ENCODE results near the gene LTB.

The LTB gene

DNA sequence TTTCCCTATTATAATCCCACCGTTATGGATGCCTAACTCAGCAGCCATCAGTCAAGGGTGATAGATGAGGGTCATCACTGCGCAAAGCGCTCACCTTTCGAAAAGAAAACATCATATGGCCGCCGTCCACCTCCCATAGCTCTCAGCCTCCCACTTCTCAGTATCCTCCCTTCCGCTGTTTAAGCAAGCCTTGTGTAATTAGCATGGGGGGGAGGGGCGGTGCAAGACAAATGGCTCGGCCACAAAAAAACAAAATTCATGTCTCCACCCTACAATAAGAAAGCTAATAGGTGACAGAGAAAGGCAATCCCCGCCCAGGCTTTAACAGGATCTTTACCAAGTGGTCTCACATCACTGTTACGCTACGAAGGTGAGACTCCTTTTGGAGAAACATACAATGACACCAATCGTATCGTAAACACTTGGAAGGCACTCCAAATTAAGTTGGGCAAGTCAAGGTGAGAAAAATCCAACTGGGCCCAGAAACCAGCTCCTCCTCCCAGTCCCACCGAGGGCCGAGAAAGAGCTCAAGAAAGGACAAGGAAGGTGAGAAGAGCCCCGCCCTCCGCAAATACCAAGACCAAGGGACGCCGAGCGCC lies 41.1 kb downstream of the LTB start:
- H3K9me3 Mint-ChIP-seq = no peaks in the 10 kb centered on the region
- peak overlapping the region; percentile 94 for H3K27ac Mint-ChIP-seq
- H3K36me3 Mint-ChIP-seq = peaks cover 31% of the 10 kb centered on the region
- H3K27me3 Mint-ChIP-seq = no peaks in the 10 kb centered on the region
- peak in 1 of 2 donors; percentile 58 for DNase-seq (ENCODE audit: low spot score in 2 of 2)
- ATAC-seq (ENCODE audit: low read depth) = peak; percentile 37
- peak overlapping the region; percentile 94 for H3K4me3 Mint-ChIP-seq
- peaks cover 30% of the 10 kb centered on the region for H3K4me1 Mint-ChIP-seq

DNA sequence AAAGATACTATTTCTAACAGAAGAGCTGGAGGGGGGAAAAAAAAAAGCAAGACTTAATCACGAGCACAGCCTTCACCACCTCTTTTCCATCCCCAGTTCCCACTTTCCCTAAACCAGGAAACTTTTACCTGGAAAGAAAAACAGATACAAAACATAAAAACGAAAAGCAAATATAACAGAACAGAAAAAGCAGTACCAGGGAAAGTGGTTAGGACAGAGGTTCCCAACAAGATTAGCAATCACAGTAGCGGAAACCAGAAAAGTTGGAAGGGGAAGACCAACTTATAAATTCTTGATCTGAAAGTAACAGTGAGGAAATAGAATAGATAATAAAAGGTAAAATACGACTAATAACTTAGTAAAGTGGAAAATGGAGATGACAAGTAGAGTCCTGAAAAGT lies 41.6 kb downstream of the LTB start:
- DNase-seq (ENCODE audit: low spot score in 2 of 2) (no peak), ATAC-seq (ENCODE audit: low read depth) (no peak)
- no peaks in the 10 kb centered on the region for H3K9me3 Mint-ChIP-seq
- peaks cover 36% of the 10 kb centered on the region for H3K36me3 Mint-ChIP-seq
- peak overlapping the region; percentile 94 for H3K27ac Mint-ChIP-seq
- H3K4me1 Mint-ChIP-seq = peaks cover 33% of the 10 kb centered on the region
- H3K4me3 Mint-ChIP-seq = peak overlapping the region; percentile 94
- no peaks in the 10 kb centered on the region for H3K27me3 Mint-ChIP-seq

DNA sequence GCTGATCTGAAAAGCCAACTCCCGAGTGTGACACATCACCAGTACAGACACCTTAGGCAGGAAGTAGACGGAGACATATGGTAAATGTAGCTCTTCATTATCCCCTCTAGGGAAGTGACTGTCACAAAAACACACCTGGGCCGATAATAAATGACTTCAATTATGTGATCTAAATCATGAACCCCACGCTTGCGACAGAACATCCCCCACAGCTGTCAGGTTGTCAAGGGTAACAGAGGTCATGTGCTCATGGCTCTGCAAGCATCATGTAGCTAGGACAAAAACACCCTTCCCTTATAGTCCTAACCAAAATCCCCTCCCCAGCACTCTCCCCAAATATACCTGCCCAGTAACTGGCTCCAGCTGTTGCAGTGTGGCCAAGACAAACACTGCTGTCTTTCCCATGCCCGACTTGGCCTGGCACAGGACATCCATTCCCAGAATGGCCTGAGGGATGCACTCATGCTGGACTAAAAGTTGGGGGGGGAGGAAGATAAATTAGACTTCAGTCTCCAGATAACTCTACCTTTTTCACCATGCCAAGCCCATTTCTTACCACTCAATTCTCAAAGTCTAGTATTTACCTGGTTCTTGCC lies 43.3 kb downstream of the LTB start:
- Mint-ChIP-seq H3K36me3 (peaks cover 47% of the 10 kb centered on the region), H3K4me3 (peak overlapping the region; percentile 2), H3K27ac (peak overlapping the region; percentile 94), H3K4me1 (peaks cover 33% of the 10 kb centered on the region), H3K27me3 (no peaks in the 10 kb centered on the region), H3K9me3 (no peaks in the 10 kb centered on the region)
- no peak for DNase-seq (ENCODE audit: low spot score in 2 of 2)
- no peak for ATAC-seq (ENCODE audit: low read depth)

DNA sequence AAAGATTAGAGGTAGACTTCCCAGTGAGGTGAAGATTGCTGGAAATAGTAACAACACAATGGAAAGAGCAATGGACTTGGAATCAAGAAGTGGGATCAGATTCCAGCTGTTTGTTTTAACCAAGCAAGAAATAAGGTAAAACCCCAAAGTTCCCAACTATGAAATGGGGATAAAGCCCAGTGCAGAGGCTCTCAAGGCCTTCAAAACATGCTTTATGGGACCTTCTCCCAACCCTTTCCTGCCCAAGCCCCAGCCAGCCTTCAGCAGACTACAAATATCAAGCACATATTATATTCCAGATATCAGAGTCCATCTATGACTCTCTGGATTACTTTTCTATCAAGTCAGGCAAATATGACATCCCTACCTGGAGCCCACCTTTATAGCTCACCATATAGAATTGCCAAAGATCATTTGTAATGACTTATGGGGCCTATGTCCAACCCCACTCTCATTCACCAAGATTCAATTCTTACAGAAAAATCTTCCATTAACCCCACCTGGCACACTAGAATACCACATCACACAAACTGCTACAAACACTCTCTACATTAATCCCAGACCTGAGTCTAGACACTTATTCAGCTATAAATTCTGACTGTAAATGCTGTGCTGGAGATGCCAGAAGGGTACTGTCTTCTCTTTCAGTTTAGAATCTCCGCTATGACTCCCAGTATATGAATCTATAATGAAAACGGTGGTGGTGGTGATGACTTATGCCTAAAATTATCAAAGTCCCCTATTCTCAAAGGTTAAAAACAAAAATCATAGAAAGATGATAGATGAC lies 46.5 kb downstream of the LTB start:
- no peaks in the 10 kb centered on the region for H3K27me3 Mint-ChIP-seq
- no peak overlapping the region for H3K27ac Mint-ChIP-seq
- no peak overlapping the region for H3K4me3 Mint-ChIP-seq
- no peaks in the 10 kb centered on the region for H3K9me3 Mint-ChIP-seq
- H3K4me1 Mint-ChIP-seq = peaks cover 36% of the 10 kb centered on the region
- H3K36me3 Mint-ChIP-seq = peaks cover 58% of the 10 kb centered on the region
- no peak for ATAC-seq (ENCODE audit: low read depth)
- DNase-seq (ENCODE audit: low spot score in 2 of 2) = no peak

DNA sequence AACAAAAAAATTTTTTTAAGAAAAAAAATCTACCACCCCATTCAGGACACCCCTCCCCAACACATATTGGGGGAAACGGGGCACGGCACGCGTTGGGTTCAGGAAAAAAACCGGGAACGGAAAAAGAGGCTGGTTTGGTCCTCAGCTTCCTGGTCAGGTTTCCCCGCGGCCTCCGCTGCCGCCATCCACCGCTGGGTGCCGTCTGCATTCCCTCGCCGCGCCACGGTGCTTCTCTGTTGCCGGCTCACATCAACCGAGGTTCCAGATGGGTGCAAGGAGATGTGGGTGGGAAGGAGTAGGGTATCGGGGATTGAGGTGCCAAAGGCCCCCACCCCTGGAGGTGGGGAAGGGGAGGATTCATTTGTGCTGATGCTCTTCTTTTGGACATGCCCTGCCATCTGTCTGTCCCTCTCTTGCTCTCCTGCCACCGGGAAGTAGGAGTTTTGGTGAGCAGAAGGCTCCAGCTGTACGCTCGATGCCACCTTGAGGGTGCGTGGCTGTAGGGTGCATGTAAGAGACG lies 47.6 kb downstream of the LTB start:
- ATAC-seq (ENCODE audit: low read depth) = no peak
- Mint-ChIP-seq H3K27ac (no peak overlapping the region), H3K27me3 (no peaks in the 10 kb centered on the region), H3K36me3 (peaks cover 58% of the 10 kb centered on the region), H3K9me3 (no peaks in the 10 kb centered on the region), H3K4me3 (no peak overlapping the region), H3K4me1 (peaks cover 31% of the 10 kb centered on the region)
- no peak for DNase-seq (ENCODE audit: low spot score in 2 of 2)

DNA sequence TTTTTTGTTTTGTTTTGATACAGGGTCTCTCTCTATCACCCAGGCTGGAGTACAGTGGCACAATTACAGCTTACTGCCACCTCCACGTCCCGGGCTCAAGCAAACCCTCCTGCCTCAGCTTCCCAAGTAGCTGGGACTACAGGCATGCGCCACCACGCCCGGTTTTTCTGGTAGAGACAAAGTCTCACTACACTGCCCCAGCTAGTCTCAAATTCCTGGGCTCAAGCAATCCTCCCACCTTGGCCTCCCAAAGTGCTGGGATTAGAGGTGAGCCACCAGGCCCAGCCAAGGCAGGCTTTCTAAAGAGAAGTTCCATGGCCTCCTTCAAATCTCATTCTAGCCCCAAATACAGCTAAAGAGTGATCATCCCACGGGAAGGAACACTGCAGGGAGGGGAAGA lies 48.2 kb downstream of the LTB start:
- H3K4me1 Mint-ChIP-seq = peaks cover 26% of the 10 kb centered on the region
- no peaks in the 10 kb centered on the region for H3K27me3 Mint-ChIP-seq

DNA sequence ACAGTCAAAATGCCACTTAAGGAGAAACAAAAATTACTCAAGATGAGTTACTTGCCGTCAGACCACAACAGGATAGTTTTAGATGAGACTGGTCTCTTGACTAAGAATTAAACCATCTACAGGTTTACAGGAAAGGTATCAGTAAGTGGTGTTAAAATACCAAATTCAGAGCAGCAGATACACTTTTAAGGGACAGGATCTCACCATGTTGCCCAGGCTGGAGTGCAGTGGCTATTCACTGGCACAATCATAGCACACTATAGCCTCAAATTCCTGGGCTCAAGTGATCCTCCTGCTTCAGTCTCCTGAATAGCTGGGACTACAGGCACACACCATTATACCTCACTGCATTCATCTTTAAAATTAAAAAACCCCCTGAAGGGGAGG lies 48.8 kb downstream of the LTB start:
- Mint-ChIP-seq H3K9me3 (no peaks in the 10 kb centered on the region), H3K4me3 (no peak overlapping the region), H3K27ac (no peak overlapping the region), H3K4me1 (peaks cover 20% of the 10 kb centered on the region), H3K36me3 (peaks cover 47% of the 10 kb centered on the region), H3K27me3 (no peaks in the 10 kb centered on the region)
- no peak for DNase-seq (ENCODE audit: low spot score in 2 of 2)
- no peak for ATAC-seq (ENCODE audit: low read depth)

More for the DNA sequence above, 48.2 kb downstream of the LTB start:
- Mint-ChIP-seq H3K9me3 (no peaks in the 10 kb centered on the region), H3K36me3 (peaks cover 53% of the 10 kb centered on the region), H3K27ac (no peak overlapping the region), H3K4me3 (no peak overlapping the region)
- no peak for DNase-seq (ENCODE audit: low spot score in 2 of 2)
- ATAC-seq (ENCODE audit: low read depth) = no peak

DNA sequence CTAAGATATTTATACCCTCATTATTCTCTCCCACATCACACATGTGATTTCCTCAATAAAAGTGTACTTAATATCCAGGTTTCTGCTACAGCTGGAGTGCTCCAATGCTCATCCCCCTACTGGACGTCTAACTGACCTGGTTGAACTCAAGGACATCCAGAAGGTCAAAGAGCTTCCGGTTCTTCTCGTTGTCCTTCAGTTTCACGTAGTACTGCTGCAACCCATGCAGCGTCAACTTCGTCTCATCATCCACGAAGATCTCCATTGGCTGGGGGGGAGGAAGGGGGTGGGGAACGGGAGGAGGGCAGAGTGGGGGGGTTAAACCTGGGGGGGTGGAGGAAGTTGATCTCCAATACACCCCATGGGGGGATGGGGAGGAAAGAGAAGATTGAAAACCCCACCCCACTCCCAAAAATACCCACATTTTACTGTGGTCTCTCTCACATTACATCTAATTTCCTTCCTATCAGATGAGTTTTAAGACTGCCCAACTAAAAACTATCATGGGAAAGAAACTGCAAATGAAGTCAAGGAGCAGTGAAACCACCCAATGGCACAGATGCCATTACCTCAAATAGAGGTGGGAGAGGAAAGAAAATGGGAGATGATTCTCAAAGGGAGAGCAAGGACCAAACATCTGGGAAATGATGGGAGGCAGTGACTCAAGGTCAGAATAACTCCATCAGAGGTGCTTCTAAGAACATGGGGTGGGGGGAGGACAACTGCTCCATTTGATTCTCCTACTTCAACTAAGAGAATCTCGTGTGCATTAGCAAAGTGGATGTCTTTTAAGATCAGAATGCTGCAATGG lies 49.4 kb downstream of the LTB start:
- no peak overlapping the region for H3K27ac Mint-ChIP-seq
- no peak for ATAC-seq (ENCODE audit: low read depth)
- no peaks in the 10 kb centered on the region for H3K9me3 Mint-ChIP-seq

DNA sequence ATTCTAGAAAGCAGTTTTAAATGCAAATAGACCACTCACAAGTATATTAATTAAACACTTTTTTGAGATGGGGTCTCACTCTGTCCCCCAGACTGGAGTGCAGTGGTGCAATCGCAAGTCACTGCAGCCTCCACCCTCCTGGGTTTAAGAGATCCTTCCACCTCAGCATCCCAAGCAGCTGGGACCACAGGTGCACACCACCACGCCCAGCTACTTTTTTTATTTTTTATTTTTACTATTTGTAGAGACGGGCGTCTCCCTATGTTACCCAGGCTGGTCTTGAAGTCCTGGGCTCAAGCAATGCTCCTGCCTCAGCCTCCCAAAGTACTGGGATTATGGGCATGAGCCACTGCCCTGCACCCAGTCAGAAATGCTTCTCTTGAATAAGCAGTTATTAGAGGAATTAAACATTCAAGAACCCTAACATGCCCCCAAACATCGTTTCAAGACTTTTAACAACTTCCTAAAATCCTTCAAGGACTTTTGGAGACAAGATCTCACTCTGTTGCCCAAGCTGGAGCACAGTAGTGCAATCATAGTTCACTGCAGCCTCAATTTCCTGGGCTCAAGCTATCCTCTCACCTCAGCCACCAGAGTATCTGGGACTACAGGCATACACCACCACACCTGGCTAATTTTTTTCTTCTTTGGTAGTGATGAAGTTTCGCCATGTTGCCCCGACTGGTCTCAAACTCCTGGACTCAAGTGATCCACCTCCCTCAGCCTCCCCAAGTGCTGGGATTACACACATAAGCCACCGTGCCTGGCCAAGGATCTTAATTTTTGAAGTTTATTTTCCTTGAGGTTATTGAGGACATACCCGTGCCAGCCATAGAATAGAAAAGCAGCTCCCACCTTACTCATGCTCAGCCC lies 50.2 kb downstream of the LTB start:
- DNase-seq (ENCODE audit: low spot score in 2 of 2) (no peak), ATAC-seq (ENCODE audit: low read depth) (no peak)
- no peaks in the 10 kb centered on the region for H3K9me3 Mint-ChIP-seq
- H3K36me3 Mint-ChIP-seq = peaks cover 40% of the 10 kb centered on the region
- H3K27ac Mint-ChIP-seq = no peak overlapping the region
- no peaks in the 10 kb centered on the region for H3K27me3 Mint-ChIP-seq
- no peak overlapping the region for H3K4me3 Mint-ChIP-seq
- H3K4me1 Mint-ChIP-seq = peaks cover 14% of the 10 kb centered on the region

More for the DNA sequence above, 49.4 kb downstream of the LTB start:
- H3K27me3 Mint-ChIP-seq = no peaks in the 10 kb centered on the region
- DNase-seq (ENCODE audit: low spot score in 2 of 2) = no peak
- H3K36me3 Mint-ChIP-seq = peaks cover 43% of the 10 kb centered on the region
- H3K4me1 Mint-ChIP-seq = peaks cover 17% of the 10 kb centered on the region
- H3K4me3 Mint-ChIP-seq = no peak overlapping the region

DNA sequence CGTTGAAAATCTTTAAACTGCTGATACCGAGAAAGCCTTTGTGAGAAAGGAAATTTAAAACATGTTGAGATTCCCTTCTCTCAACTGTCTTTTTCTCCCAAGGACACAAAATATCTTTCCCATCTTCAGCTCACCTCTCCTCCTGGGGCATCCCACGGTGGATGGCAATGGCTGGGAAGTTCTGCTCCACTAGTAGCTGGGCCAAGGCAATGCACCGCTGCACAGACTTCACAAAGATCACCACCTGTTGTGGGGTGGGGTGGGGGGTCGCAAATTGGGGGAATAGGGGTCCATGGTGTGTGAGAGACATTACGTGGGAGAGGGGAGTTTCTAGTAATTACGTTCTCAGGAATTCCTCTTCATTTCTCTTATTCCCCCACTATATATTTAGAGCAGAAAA lies 51.1 kb downstream of the LTB start:
- Mint-ChIP-seq H3K27me3 (no peaks in the 10 kb centered on the region), H3K27ac (no peak overlapping the region), H3K9me3 (no peaks in the 10 kb centered on the region), H3K4me3 (no peak overlapping the region), H3K4me1 (peaks cover 15% of the 10 kb centered on the region), H3K36me3 (peaks cover 35% of the 10 kb centered on the region)
- no peak for DNase-seq (ENCODE audit: low spot score in 2 of 2)
- no peak for ATAC-seq (ENCODE audit: low read depth)

DNA sequence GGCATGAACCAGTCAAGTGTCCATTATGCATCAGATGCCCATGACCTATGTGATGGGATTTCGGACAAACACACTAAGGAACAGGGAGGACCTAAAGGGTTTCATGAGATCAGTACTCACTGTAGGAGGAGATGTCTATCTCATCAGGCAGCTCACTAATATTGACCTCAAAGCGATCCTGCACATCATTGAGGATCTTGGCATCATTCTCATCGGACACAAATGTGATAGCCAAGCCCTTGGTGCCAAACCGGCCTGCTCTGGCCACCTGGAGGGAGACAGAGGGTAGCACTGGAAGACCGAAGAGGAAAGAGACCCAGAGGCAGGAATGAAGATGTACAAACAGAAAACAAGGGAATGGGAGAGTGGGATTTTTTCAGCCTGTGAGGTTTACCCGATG lies 51.6 kb downstream of the LTB start:
- no peak for DNase-seq (ENCODE audit: low spot score in 2 of 2)
- no peak overlapping the region for H3K27ac Mint-ChIP-seq
- H3K4me1 Mint-ChIP-seq = peaks cover 14% of the 10 kb centered on the region
- H3K27me3 Mint-ChIP-seq = no peaks in the 10 kb centered on the region
- no peaks in the 10 kb centered on the region for H3K9me3 Mint-ChIP-seq
- ATAC-seq (ENCODE audit: low read depth) = no peak
- H3K36me3 Mint-ChIP-seq = peaks cover 30% of the 10 kb centered on the region
- H3K4me3 Mint-ChIP-seq = no peak overlapping the region

Measured in memory B cell (primary cell).